HG03066 (cell line): ENCODE results near the gene AMT.

Experiments used
- ATAC-seq: cut with Tn5 transposase; IDR thresholded peaks from one replicate; pipeline ENCODE4 v1.9.1; 2021; ENCODE audit warnings: low read depth; ENCODE audit not compliant: unreplicated experiment

AMT gene, protein sequence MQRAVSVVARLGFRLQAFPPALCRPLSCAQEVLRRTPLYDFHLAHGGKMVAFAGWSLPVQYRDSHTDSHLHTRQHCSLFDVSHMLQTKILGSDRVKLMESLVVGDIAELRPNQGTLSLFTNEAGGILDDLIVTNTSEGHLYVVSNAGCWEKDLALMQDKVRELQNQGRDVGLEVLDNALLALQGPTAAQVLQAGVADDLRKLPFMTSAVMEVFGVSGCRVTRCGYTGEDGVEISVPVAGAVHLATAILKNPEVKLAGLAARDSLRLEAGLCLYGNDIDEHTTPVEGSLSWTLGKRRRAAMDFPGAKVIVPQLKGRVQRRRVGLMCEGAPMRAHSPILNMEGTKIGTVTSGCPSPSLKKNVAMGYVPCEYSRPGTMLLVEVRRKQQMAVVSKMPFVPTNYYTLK

GRCh38 chr3:49422379-49423248, at the start of gene AMT:
AMT (minus strand) TSS chr3:49422473; CDS start chr3:49422450, 23 bp downstream.
- no peak for ATAC-seq

DNA sequence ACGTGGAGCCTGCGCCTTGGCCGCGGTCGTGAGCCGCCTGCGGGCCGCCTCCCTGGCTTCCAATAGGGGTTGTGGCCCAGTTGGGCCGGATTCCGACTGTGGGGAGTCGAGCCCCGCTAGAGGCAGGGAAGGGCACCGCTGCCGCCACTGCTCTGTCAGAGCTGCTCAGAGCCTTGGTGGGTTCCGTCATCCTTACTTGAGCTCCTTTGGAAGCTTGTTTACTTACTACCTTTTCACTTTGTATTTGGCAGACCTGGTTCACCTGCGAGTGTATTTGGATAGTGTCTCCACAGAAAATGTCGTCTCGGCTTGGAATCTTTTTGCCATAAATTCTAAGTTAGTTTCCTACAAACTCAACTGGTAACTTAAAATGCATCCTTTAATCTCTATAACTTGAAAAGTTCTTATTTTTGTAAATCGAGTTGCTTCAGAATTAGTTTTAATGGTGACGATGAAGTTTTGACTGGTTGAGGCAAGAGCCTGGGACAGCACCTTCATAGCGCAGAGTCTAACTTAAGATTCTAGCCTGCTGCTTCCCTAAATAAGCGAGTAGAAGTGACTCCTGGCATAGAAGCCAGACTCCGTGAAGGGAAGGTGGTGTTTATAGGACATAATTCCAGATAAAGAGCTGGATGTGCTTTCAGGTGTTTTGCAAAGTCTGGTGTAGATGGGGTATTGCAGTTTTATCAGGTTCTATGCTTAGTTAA, 48.6 kb upstream of the AMT start:
- ATAC-seq = peak; percentile 23

DNA sequence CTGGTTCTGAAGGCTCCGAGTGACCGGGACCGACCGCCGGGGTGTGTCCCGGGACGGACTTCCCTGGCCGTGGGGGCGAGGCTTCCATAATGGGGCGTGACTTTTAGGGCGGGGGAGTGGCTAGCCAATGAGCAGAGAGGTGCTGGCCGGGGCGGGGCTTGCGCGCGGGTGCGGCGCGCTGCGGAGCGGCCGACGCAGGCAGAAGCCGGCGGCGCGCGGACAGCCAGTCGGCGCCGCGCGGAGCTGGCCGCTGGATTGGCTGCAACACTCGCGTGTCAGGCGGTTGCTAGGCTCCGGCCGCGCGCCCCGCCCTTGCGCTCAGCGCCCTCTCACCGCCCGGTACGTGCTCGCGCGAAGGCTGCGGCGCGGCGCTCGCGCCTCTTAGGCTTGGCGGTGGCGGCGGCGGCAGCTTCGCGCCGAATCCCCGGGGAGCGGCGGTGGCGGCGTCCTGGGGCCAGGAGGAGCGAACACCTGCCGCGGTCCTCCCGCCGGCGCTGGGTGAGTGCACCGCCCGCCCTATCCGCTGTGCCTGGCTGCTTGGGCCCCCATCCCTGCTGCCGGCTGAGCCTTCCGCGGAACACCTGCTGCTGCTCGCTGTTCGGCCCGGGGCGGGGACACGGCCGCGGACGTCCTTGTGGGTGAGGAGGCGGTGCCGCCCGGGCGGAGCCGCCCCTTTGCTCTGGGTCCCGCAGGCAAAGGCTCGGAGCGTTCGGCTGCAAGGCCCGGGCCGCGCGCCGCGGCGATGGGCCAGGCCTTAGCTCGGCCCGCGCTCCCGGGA, 47.9 kb upstream of the AMT start, which contains the start of gene DAG1:
Gene DAG1 (plus strand): TSS at position 332 of the 778 bp plus-strand sequence. CDS start 40,268 bp downstream, outside the sequence.
- peak; percentile 73 for ATAC-seq

DNA sequence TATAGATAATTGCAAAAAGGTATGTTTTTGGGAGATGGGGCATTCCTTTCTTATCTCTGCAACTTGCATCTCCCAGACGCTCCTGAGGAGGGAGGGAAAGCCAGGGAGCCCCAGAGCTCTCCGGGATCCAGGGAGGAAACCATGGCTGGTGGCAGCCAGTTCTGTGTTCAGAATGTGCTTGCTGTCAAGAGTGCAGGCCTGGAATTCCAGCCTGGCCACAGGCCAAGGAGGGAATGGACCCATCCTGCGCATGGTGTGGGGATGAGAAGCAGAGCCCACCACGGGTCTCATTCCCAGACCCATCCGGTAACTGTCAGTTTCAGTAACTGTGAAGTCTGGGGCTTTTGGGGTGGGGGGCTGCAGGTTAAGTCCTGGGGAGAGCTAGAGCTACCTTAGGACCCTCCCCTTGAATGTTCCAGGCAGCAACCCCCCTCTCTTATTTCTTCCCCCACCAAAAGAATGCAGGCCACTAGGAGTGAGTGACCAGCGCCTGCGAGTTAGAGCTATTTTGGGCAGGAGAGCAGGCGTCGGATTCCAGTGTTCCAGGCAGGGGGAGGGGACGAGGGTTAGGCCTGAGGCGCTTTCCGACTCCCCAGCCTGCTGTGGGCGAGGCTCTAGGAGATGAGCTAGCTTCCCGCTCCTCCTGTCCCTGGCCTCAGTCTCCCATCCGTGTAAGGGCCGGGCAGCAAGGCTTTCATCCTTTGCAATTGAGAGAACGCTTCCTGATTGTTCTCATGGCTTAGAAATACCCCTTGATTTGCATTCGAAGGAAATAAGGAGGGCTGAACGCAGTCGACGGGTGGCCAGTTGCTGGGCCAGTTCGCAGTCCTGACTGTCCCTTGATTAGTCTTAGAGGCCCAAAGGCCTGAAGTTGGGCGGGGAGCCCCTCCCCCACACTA, 47.0 kb upstream of the AMT start:
- peak; percentile 14 for ATAC-seq

DNA sequence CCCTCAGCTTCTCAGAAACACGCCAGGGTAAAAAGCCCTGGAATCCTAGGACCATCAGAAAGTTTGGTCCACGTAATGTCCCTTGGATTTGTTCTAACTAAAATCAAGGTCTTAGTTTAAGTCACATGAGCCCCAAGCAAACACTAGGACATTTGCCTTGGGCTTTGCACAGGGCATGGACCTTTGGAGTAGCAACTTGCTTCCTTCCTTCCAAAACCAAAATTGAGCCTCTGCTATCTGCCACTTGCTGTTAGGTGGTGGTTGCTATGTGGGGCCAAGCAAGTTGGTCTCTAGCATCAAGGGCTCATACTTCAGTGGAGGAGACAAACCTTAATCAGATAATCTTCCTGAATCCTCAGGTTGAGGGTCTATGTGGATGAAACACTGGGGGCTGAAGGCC, 43.8 kb upstream of the AMT start:
- ATAC-seq = no peak

DNA sequence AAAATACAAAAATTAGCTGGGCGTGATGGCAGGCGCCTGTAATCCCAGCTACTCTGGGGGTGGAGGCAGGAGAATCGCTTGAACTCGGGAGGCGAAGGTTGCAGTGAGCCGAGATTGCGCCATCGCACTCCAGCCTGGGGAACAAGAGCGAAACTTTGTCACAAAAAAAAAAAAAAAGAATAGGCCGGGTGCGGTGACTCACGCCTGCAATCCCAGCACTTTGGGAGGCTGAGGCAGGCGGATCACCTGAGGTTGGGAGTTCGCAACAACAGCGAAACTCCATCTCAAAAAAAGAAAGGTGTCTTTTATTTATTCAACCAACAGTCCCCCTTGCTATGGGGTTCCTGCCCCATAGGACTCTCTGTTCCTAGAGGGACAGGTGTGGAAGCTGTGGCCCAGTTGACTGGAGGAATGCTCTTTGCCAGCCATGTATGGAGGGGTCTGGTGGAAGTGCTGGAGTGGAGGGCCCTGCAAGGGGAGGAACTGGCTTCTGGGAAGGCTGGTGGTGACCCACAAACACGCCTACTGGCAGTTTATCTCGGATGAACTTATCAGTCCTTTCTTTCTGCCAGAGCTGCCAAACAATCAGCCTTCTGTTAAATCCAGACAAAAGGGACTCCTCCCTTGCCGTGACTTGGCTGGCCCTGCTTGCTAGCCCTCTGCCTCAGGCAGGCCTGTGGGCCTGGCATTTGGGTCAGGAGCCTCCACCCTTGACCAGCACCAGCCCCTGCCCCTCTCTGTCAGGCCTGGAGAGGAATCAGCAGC, 43.2 kb upstream of the AMT start:
- ATAC-seq = no peak

GRCh38 chr3:49462222-49462621, 39.9 kb upstream of the AMT start:
- ATAC-seq = no peak

DNA sequence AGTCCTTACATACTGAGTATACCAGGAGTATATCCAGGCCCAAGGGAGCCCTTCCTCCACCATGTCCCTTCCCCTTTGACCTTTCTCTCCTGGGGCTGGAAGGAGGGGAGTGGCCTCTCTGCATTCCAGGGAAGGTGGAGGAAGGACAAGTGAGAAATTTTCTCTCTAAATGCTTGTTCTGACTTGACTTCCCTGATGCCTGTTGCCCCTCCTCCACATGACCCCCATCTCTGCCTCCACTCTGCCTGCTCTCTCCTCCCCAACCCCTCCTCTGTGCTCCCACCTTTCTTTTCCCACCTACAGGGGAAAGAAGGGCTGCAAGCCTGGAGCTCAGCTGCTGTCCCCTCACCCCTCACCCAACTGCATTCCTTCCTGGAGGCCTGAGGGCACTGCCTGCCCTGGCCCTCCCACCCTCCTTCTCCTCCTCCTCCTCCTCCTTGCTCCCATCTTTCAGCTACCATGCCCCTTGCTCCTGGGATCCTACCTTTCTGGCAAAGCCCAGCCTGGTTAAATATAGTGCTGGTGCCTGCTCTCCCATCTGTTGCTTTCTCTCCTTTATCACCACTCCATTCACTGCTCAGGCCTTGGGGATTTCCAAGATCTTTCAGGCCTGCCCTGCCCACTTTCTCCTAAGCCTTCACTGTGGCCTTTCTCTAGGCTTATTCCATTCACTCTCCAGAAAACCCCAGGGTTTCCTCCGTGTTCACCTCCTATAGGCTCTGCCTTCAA, 39.3 kb upstream of the AMT start:
- no peak for ATAC-seq

GRCh38 chr3:49460956-49461355, 38.7 kb upstream of the AMT start:
- no peak for ATAC-seq

GRCh38 chr3:49460188-49460890, 38.1 kb upstream of the AMT start:
- ATAC-seq = no peak

- ATAC-seq = no peak
These were observed 34.2 kb upstream of the AMT start for GRCh38 chr3:49456466-49456865.

GRCh38 chr3:49454898-49455681, 32.8 kb upstream of the AMT start:
- no peak for ATAC-seq

DNA sequence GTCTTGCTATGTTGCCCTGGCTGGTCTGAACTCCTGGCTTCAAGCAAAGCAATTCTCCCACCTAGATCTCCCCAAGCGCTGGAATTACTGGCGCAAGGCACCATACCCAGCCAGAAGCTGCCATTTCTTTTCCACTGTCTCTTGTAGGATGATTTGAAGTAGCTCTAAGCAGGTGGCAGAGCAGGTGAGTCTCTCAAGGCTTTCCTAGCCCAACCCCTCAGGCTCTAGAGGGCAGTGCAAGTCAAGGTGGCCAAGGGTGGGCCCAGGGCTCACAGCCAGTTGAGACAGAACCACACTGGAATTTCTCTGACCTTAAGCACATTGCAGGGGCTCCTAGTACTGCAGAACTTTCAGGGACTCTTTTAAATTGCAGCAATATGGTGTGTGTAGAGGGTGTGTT, 32.2 kb upstream of the AMT start:
- no peak for ATAC-seq

GRCh38 chr3:49453621-49454020, 31.3 kb upstream of the AMT start:
- no peak for ATAC-seq

GRCh38 chr3:49445391-49445790, 23.1 kb upstream of the AMT start:
- no peak for ATAC-seq

DNA sequence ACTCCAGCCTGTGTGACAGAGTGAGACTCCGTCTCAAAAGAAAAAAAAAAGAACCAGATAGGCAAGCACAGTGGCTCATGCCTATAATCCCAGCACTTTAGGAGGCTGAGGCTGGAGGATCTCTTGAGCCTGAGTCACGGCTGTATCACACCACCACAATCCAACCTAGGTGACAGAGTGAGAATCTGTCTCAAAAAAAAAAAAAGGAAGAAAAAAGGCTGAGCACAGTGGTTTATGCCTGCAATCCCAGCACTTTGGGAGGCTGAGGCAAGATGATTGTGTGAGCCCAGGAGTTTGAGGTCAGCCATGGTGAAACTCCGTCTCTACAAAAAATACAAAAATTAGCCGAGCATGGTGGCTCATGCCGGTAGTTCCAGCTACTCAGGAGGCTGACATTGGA, 12.5 kb upstream of the AMT start:
- ATAC-seq = no peak

- no peak for ATAC-seq
These were observed 6.4 kb upstream of the AMT start for GRCh38 chr3:49428752-49429080.
